ENCODE results near the gene HLA-DQB1.
A peak's percentile ranks its signal among the peaks of the same experiment; 100 is the strongest.

The HLA-DQB1 gene

GRCh38 chr6:32623693-32624092 is 42.8 kb downstream of the HLA-DQB1 start:
- DNase-seq: no peak

- DNase-seq: peak; percentile 59
Observed at GRCh38 chr6:32622545-32623401, 43.7 kb downstream of the HLA-DQB1 start.

GRCh38 chr6:32621372-32621771 is 45.1 kb downstream of the HLA-DQB1 start:
- DNase-seq: no peak

GRCh38 chr6:32617751-32618150 is 48.7 kb downstream of the HLA-DQB1 start:
- no peak for DNase-seq

GRCh38 chr6:32615885-32616532 is 50.4 kb downstream of the HLA-DQB1 start:
- no peak for DNase-seq

- no peak for DNase-seq
Observed at GRCh38 chr6:32614366-32615081, 51.9 kb downstream of the HLA-DQB1 start.

GRCh38 chr6:32613475-32613874 is 53.0 kb downstream of the HLA-DQB1 start:
- no peak for DNase-seq

GRCh38 chr6:32610682-32611296 is 55.7 kb downstream of the HLA-DQB1 start:
- DNase-seq: no peak

GRCh38 chr6:32609731-32610640 is 56.5 kb downstream of the HLA-DQB1 start:
- DNase-seq: peak; percentile 51

Measured in stimulated activated CD4-positive, alpha-beta T cell treated with anti-CD3 and anti-CD28 coated beads, Interleukin-15, amount 100 ng/mL, for 24 hours (primary cell).